Fibroblast of peridontal ligament (primary cell): ENCODE measurements around the gene DGUOK.
"Not testable (repeated sequence)": the region's sequence is repeated elsewhere in the genome, so short reads cannot be mapped to it uniquely, and the experiment has no call there.

Experiments used
- DNase-seq: peaks from one replicate; pipeline ENCODE4 v3.0.0-alpha.2; 2010; ENCODE audit errors: extremely low read depth

Gene DGUOK

GRCh38 chr2:73901143-73901542 is 25.5 kb upstream of the DGUOK start:
- DNase-seq, result no peak

DNA sequence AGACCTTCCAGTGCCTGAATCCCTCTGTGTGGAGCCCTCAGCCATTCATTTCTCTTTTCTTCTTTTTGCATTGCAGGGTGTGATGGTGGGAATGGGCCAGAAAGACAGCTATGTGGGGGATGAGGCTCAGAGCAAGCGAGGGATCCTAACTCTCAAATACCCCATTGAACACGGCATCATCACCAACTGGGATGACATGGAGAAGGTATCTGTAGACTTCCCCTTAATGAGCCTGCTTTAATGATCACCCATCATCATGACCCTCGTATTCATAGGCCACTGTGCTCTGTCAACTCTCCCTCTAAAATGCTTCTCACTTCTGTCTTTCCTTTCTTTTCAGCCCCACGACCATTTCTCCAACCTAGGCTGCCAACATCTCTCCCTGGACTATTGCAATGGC is 24.4 kb upstream of the DGUOK start:
- DNase-seq, result no peak

GRCh38 chr2:73903313-73903712 is 23.4 kb upstream of the DGUOK start:
- DNase-seq, result no peak

GRCh38 chr2:73903949-73904613 is 22.6 kb upstream of the DGUOK start:
- DNase-seq, result not testable (repeated sequence)

DNA sequence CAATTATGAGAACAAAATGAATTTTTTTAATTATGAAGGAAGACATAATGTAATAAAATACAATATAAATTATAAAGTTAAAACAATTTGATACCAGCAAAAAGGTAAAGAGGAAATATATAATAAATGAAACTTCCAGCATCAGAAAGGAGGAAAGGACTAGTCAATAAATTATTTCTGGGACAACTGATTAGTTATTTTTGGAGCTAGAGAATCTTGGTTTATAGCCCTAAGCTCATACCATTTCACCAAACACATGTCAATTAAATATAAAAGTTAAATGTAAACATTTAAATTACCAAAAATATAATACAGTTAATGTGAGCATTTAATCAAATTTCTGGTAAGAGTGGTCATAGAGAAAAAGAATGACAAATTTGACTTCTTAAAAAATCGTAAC is 21.7 kb upstream of the DGUOK start:
- DNase-seq, result no peak

DNA sequence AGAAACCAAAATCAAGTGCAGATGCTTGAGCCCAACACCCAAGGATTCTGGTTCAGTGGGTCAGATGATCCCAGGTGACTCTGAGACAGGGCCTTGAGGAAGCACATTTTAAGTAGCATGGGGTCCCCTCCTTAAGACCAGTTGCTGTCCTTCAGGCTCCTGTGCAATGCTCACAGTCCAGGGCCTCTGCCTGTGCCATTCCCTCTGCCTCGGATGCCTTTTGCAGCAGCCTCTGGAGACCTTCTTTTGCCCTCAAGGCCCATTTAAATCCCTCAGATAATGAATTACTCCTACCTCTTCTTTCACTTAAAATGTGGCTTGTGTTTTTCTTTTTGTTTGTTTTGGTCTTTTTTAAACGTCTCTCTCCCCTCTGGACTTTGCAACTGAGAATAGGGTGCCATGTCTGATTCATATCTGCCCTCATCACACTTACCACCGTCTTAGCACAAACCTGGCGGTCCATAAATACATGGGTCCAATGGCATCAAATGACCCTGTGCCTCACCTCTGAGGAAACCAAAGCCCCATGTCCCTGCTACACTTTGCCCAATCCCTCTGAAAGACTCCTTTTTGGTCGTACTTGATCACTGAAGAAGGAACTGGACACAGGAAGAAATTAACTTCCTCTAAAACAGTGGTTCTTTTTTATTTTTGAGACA is 19.7 kb upstream of the DGUOK start:
- no peak for DNase-seq

GRCh38 chr2:73907840-73908452 is 18.7 kb upstream of the DGUOK start:
- DNase-seq, result peak; percentile 69

- no peak for DNase-seq
These were observed 17.7 kb upstream of the DGUOK start for GRCh38 chr2:73908689-73909652.

DNA sequence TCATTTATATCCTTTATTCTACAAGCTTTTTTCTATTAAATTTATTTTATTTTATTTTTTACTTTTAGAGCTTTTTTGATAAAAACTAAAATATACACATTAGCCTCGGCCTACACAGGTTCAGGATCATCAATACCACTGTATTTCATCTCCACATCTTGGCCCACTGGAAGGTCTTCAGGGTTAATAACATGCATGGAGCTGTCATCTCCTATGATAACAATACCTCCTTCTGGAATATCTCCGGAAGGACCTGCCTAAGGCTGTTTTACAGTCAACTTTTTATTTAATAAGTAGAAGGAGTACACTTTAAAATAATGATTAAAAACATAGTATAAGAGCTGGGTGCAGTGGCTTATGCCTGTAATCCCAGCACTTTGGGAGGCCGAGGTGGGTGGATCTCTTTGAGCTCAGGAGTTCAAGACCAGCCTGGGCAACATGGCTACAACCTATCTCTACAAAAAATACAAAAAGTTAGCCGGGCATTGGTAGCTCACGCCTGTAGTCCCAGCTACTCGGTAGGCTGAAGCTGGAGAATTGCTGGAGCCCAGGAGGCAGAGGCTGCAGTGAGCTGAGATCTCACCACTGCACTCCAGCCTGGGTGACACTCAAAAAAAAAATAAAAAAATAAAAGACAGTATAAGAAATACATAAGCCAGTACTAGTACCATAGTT is 15.7 kb upstream of the DGUOK start:
- no peak for DNase-seq

GRCh38 chr2:73911548-73912208 is 15.0 kb upstream of the DGUOK start:
- no peak for DNase-seq

DNA sequence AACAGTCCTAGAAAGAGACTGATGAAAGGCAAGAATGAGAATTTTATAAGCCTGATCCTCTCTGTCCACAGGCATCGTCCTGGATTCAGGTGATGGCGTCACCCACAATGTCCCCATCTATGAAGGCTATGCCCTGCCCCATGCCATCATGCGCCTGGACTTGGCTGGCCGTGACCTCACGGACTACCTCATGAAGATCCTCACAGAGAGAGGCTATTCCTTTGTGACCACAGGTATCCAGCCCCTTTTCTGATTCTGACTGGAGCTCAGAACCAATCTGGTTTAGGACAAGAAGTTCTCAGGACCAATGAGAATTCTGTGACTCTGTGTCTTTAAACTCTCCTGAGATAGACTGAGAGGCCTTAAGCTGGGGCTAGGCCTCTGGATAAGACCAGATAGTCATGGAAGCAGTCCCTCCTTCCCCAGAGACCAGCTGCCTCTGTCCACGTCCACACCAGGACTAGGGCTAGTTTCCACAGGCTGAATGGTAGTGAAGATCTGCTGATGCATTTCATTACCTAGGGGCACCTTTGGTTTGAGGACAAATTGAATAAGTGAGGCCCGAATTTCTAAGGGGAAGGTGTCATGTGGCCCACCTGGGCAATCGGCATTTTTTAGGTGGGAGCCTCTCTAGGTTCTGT is 13.1 kb upstream of the DGUOK start:
- no peak for DNase-seq

- DNase-seq, result no peak
These were observed 12.0 kb upstream of the DGUOK start for GRCh38 chr2:73914667-73915066.

DNA sequence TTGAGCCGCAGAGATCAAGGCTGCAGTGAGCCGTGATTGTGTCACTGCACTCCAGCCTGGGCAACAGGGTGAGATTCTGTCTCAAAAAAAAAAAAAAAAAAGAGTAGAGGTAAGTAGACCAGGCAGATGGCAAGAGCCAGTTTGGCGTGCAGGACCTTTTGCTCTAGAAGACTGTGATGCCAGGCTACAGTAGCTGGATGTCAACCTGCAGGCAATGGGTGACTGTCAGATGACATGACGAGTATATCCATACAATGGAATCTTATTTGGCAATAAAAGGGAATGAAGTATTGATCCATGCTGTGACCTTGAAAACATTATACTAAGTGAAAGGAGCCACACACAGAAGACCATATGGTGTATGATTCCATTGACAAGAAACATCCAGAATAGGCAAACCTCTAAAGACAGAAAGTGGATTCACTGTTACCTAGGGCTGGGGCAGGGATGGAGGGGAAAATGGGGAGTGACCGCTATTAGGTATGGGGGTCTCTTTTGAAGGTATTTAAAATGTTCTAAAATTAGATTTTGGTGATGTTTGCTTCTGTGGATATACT is 11.2 kb upstream of the DGUOK start:
- no peak for DNase-seq

DNA sequence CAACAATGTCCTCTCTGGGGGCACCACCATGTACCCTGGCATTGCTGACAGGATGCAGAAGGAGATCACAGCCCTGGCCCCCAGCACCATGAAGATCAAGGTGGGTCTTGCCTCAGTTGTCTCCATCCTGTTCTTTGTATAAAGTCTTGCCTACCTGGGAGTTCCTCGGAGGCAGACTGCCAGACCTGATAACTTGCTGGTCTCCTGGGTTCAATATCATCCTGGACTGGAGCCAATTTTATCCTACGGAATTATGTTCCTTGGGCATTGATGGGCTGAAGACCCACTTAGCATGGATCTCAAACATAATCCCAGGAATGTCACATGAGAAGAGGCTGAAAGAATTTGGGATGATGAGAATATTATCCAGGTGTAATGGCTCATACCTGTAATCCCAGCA is 10.0 kb upstream of the DGUOK start:
- DNase-seq, result no peak

DNA sequence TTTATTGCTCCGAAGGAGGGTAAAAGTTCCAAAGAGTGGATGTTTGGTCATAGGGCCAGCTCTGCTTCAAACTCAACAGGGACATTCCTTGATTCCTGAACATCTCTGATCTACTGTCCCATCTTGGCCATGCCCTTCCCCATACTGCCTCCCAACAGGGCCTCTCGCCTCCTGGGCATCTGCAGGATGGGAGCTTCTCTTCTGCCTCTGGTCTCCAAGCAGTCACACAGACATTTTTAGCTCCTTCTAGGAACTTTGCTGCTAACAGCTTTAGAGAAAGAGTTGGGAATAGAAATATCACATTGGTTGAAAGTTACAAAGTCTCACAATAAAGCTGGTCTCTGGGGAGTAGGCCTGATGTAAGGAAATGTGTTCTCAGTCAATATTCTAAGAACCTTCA is 9.4 kb upstream of the DGUOK start:
- DNase-seq, result no peak

DNA sequence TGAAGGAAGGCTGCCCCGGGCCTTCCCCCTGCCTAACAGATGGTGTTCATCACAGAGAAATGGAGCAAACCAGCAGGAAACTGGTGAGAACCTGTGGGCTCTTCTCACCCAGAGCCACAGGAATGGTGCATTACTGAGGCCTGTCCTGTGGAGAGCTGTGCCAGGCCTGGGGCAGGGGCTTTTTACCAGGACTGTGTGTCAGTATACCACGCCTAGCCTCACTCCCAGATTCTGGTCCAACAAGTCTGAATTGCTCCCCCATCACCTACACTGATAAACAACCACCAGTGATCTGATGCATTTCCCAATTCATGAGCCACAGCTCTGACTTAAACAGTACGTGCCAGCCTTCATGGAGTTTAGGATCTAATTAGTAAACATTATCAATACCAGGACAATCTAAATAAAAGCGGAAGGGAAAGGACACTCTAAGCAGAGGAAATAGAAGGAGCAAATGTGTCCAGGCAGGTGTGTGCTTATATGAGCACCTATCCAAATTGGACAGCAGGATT is 8.9 kb upstream of the DGUOK start:
- no peak for DNase-seq

DNA sequence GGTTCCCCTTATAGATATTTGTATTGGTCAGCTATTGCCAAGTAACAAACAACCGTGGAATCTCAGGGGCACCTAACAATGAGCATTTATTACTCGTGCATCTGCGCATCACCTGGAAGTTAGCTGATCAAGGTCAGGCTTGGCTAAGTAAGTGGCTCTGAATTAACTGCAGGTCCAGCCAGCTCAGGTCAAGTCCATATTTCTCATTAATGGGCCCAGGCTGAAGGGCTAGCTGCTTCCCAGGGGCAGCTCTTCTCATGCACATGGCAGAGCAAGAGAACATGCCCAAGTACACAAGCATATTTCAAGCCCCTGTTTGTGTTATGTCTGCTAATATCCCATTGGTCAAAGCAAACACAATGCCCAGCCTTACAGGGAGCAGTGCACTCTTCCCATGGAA is 7.8 kb upstream of the DGUOK start:
- no peak for DNase-seq

DNA sequence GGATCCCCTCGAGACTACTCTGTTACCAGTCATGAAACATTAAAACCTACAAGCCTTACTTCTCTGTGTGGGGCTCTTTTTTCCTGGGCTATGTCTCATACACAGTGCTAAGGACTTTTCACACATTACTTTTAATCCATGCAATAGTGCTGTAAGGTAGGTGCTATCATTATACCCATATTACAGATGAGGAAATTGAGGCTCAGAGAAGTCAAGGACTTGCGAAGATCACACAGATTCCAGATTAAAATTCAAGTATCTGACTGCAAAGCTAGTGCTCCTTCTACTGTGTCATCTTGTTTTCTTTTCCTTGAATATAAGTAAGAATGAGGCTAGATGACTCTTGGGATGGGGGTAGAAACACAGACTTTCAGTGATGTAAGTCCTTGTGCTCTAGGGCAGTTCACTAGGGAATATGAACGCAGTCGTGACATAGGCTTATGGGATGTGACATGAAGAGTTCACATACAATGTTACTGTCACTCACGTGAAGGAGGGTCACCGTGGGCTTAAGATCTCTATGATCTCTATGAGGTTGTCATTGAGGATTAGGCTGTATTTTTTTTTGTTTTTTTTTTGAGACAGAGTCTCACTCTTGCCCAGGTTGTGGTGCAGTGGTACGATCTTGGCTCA is 7.0 kb upstream of the DGUOK start:
- DNase-seq, result no peak
